GM21390 (cell line): ENCODE results near the gene KHK.
"Not testable (repeated sequence)": the region's sequence is repeated elsewhere in the genome, so short reads cannot be mapped to it uniquely, and the experiment has no call there.

Experiments
- ATAC-seq: cut with Tn5 transposase; IDR thresholded peaks from one replicate; pipeline ENCODE4 v1.9.1; 2021; ENCODE audit not compliant: unreplicated experiment

Gene KHK

GRCh38 chr2:27059141-27059820, 27.3 kb upstream of the KHK start:
- no peak for ATAC-seq

GRCh38 chr2:27060323-27060722, 26.2 kb upstream of the KHK start:
- no peak for ATAC-seq

- ATAC-seq: no peak
Measured at GRCh38 chr2:27065128-27065527, 21.4 kb upstream of the KHK start.

GRCh38 chr2:27067385-27067784, 19.2 kb upstream of the KHK start:
- ATAC-seq: no peak

DNA sequence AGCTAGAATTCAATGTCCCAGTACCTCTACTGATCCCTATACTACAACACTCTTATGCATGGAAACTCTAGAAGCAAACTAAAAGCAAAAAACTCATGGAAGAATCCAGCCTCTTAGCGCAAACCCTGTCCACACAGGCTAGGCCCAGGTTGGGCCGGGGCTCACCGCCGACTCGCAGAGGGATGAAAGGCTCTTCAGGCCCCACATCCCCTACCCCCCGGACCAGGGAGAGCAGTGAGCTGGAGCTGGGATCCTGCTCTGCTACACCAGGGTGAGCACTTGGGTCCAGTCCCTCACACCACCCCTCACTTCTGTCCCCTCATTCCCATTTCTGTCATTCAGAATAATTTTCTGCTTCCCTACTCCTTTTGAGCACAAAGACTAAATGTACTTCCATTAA, 17.1 kb upstream of the KHK start:
- no peak for ATAC-seq

- no peak for ATAC-seq
Measured at GRCh38 chr2:27069961-27070618, 16.5 kb upstream of the KHK start.

- ATAC-seq: peak; percentile 2
Measured at GRCh38 chr2:27070653-27071276, 15.8 kb upstream of the KHK start.

DNA sequence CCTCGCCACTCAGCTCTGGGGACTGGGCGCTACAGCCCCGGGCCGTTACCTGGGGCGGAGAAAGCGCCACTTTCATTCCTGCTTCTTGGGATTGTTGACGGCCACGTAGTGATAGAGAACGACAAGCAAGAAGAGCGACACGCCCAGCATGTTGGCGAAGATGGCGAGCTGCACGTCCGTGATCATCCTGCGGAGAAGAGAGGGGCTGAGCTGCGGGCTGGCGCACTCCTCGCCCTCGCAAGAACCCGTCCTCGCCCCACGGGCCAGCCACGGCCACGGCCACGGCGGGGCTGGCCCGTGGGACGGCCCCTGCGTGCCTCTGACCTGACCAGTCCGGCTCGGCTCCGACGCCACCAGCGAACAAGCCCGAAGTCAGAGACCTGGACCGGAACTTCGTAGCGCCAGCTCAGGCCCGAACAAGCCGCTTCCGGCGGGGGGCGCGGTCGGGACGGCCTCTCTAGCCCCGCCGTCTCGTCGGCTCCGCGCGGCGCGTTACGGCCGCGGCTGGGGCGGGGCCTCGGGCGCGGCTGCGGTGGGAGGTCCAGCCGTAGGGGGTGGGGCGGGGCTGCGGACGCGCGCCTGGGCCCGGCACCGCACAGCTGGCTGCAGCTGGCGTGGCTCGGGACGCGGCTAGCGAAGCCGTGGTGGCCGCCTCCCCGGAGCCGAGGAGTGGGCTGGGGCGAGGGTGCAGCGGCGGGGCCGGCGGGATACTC, 15.1 kb upstream of the KHK start, which contains the start of gene OST4:
TSS of gene OST4 (minus strand) at position 378 of the 713 bp plus-strand sequence.
- peak; percentile 87 for ATAC-seq

DNA sequence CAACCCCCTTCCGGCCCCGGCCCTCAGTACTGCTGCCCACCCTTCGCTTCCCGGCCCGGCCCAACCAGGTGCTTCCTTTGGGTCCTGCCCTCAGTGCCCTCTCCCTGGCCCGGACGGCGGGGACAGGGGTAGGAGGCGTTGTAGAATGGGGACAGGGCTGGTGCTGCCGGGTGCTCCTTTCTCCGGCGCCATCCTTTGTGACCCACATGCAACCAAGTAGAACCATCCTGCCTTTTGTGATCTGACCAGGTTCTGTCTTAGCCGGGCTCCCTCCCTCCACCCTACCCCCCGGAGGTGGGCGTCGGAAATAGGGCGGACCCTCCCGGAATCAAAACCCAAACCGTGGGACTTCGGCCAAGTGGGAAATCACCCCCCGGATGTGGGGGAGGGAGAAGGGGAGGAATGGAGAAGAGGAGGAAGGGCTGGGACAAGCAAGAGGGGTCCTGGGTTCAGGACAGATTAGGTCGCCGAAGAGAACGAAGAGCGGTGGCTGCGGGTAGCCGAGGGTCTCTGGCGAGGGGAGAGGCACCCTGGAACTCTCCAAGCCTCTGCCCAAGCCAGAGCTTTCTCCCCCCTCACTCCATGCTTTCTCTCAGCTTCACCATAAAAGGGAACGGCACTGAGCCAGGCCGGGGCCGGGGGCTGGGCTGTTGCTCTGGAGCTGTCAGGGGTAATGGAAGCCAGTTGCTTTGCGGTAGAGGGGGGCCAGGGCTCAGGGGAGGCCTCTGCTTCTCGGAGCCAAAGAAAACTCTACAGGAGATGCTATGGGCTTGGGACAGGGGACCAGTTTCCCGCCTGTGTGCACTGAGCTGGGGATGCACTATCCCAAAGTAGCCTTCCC, 14.4 kb upstream of the KHK start:
- ATAC-seq: peak; percentile 8

DNA sequence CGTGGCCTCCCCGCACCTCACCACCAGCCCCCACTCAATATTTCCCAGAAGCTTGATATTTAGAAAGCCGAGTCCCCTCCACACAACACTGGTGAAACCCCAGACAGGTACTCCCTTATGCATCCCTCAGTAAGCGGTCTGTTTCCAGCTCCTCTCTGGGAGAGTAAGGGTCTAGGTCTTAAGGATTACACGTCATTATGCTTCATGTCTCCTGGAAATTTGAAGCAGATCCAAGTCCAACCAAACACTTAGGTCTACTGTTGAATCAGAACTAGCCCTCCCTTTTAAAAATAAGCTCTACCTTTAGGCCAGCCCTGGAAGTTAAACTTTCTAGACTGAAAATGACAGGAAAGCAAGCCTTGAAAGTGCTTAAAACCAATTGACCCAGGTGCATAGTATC, 13.7 kb upstream of the KHK start:
- ATAC-seq: no peak

DNA sequence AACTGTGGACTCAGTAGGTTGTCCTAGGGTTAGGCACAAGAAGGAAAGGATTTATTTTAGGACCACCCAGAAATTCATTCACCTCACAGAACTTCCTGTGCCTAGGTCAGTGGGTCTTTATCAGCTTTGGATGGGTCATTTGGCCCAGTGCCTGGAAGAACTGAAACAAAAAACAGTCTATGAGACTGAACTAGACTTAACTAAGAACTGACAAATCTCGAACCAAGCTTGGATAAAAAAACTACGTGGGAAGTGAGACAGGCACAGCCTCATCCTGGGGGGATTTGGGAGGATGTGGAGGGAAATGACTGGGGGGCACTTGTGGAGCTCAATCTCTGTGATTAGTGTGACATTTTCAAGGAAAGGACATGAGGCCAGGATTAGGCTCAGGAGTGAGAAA, 12.8 kb upstream of the KHK start:
- ATAC-seq: no peak

DNA sequence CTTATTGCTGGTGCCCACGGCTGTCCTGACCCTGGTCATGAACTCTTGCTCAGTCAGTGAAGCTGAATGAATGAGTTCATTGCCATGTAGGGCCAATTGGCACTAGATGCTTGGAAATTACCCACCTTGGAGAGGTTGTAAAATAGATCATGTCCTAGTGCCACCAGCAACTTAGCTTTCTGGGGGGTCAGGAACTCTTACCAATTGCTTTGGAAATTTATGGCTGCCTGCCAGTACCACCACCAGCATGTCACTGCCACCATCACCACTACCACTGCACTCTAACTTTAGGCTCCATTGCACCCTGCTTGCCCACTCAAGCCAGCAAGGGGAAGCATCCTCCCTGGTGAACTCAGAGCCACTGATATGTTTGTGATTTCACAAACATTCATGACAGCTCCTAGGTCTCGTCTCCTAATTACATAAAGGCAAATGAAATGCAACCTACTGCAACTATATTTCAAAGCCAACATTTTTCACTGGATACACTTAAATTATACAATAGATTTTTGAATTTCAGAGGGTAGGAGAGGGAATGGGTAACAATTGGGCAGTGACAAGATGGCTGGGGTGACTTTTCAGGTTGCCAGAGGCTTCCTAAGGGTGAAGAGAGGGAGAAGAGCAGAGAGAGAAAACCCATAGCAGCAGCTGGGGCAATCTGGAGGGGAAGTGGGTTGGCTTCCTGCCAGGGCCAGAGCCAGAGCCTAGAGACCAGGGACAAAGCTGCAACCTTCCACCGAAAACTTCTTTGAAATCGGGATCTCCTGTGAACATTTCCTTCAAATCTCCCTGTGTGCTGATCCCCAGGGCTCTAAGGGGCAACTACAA, 11.6 kb upstream of the KHK start:
- no peak for ATAC-seq

DNA sequence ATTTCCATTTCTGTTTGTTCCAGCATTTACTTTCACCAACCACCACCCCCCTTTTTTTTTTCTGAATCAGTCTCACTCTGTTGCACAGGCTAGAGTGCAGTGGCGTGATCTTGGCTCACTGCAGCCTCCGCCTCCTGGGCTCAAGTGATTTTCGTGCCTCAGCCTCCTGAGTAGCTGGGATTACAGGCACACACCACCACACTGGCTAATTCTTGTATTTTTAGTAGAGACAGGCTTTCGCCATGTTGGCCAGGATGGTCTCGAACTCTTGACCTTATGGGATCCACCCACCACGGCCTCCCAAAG, 11.1 kb upstream of the KHK start:
- not testable (repeated sequence) for ATAC-seq

DNA sequence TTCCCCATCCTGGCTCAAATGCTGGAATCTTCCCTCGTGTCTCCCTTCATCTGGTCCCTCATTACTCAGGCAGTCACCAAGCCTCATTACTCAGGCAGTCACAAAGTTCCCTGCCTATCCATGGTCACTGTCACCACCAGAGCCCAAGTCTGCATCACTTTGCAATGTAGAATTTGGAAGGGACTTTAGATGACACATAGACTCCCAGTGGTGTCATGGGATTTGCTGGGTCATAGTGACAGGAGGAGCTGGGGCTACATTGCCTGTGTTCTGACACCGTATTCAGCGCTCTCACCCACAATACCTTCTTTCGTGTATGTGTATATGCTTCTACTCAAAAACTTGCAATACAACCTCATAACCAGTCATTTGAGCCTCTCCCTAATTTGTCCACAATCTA, 10.2 kb upstream of the KHK start:
- no peak for ATAC-seq

DNA sequence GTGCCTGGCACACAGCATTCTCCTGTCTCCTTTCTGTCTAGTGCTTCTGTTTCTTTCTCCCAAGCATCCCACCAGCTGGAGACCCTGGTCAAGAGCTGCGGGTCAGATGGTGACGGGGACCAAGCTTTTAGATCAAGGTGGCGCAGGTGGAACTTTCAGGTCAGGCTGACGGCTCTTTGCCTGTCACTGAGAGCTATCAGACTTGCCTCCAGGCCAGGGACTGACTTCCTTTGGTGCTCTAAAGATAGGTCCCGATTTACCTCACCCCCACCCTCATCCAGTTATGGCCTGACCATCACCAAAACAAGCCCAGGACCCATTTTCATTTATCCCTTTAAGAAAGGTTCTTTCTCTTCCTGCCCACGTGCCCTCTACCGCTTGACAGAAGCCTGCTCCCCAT, 9.3 kb upstream of the KHK start:
- no peak for ATAC-seq

DNA sequence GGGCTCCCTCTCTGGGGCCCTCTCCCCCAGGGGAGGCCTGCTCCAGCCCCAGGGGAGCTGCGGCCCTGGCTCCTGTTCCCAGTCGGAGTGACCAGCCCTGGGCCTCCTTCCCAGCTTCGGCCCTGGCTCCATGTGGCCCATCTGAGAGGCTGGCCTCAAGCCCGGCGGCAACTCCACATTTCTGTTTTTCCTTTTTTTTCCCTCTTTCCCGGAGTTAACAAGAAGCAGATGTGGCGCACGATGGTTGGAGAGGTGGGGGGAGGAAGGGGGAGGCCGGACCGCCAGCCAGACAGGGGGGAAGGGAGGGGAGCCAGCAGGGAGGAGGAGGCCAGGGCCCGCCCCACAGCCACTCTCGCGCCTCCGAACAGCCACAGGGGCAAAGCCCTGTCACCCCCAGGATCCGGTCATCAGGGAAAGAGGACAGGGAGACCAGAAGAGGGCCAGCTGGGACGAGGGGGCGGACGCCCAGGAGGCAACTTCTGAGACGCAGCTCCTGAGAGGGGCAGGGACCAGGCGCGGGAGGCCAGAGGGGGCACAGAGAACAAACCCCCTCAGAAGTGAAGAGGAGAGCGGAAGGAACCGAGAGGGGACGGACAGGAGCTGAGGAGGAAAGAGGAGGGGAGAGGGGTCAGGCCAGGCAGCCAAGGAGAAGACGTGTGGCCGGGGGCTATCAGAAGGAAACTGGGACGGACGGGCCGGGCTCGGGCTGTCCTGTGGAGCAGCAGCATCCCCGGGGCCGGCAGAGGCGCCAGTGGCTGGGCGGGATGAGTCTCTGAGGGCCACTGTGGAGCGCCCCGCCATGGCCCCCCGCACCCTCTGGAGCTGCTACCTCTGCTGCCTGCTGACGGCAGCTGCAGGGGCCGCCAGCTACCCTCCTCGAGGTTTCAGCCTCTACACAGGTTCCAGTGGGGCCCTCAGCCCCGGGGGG, 8.0 kb upstream of the KHK start, which contains the start of gene EMILIN1:
TSS of gene EMILIN1 (plus strand) at position 349 of the 928 bp plus-strand sequence. CDS start at position 800, 451 bp downstream.
- no peak for ATAC-seq

DNA sequence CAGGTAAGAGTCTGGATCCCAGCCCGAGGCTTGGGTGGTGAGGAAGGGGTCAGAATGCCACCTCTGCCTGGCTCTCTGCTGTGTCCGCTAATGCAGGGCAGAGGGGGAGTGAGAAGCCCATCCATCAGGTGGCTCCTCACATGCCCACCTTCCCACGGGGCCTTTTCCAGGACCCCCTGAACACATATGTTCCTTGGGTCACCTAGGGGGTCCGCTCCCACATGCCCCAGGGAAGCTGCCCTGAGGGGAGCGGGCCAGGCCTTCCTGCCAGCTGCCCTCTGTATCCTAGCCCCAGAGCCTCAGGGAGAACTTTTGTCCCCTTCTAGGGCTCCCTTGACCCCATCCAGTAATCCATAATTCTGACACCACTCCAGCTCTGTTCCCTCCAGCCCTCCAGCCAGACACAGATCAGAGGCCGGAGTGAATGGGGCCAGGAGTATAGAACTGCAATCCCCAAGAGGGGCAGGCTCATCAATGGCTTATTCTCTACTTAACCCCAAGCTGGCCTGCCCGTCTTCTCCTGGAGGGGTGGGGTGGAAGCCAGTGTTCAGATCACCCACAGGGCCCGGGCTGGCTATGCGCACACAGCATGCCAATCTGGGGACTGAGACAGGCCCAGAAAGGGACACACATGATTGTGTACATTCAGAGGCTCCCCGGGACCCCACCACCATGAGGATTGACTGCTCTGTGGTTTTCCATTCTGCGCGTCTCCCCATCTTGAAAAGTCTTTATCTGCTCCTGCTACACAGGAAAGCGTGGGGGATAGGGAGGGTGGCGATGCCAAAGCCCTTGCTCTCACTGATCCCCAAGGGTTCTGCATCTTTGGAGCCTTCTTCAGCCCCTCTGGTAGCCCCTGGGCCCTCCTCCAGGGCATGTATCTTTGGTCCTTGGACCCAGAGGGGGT, 7.1 kb upstream of the KHK start:
- no peak for ATAC-seq

- ATAC-seq: no peak
Measured at GRCh38 chr2:27080140-27080469, 6.5 kb upstream of the KHK start.
